GM13977 (cell line): ENCODE results near the gene GSS.

Source experiments
- DNase-seq: peaks from one replicate; pipeline ENCODE4 v3.0.0; 2012; ENCODE audit warnings: low spot score
- CTCF ChIP-seq: IDR thresholded peaks from 2 replicates; pipeline ENCODE4 v1.5.1; 2012; ENCODE audit warnings: mild to moderate bottlenecking, control low read depth; ENCODE audit not compliant: insufficient read depth; ENCODE audit errors: extremely low read depth, missing control alignments
- in situ Hi-C: fragments of 300-500 bp; cut with MboI; formaldehyde crosslinking; loops from one replicate; pipeline ENCODE4 v1.12.0; 2022; ENCODE audit warnings: low sequenced_read_pairs, low pct_unique_long_range_greater_than_20kb, mixed read lengths, inconsistent platforms; ENCODE audit not compliant: unreplicated experiment

Gene GSS

DNA sequence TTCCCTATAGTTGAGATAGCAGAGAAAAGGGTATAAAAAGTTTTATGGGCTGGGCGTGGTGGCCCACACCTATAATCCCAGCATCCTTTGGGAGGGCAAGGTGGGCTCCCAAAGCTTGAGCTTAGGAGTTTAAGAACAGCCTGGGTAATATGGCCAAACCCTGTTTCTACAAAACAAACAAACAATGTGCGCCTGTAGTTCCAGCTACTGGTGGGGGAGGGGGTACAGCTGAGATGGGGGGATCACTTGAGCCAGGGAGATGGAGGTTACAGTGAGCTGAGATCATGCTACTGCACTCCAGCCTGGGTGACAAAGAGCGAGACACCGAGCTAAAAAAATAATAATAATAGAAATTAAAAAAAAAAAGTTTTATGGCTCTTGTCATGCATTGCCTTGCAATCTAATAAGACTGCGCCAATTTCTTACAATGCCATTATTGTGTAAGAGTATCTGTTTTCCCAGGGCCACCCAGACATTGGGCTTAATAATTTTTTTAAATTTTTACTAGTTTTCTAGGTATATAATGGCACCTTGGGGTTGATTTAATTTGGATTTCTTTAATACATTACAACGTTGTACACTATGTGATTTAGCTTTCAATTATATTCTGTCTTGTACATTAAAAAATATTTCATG lies 75.3 kb downstream of the GSS start:
- in situ Hi-C loops, result no loop called here
- DNase-seq, result no peak
- TF ChIP-seq CTCF, result no peak
